Measurements from ENCODE around the gene PIGK.
"Not testable (repeated sequence)": the region's sequence is repeated elsewhere in the genome, so short reads cannot be mapped to it uniquely, and the experiment has no call there.

Gene PIGK

DNA sequence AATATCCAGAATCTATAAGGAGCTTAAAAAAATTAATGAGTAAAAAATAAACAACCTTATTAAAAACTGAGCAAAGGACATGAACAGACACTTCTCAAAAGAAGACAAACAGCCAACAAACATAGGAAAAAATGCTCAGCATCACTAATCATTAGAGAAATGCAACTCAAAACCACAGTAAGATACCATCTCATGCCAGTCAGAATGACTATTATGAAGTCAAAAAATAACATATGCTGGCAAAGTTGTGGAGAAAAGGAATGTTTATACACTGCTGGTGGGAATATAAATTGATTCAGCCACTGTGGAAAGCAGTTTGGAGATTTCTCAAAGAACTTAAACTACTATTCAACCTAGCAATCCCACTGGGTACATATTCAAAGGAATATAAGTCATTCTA, 25.3 kb downstream of the PIGK start:
- DNase-seq (ENCODE audit: low read depth in 2 of 2): no peak

DNA sequence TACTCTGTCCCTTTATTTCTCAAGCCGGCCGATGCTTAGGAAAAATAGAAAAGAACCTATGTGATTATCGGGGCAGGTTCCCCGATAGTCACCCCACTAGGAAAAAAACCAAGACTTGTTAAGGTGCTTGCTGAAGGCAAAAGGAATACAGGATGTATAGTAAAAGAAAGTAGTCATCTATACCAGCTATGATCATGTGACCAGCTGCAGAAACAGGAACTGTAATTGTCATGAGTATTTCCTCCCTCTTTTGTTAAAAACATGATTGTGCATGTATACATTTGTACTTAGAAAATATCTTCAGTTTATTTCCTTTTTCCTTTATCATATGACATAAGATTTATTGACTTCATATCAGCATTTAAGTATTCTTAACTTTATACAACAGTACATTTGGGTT, 30.5 kb downstream of the PIGK start:
- DNase-seq (ENCODE audit: low read depth in 2 of 2): no peak

DNA sequence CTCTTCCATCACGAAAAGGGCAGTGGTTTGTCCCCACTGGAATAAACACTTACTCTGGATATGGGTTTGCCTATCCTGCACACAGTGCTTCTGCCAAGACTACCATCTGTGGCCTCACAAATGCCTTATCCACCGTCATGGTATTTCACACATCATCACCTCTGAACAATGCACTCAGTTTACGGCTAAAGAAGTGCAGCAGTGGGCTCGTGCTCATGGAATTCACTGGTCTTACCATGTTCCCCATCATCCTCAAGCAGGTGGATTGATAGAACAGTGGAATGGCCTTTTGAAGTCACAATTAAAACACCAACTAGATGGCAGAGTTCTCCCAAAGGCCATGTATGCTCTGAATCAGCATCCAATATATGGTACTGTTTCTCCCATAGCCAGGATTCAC, 32.3 kb downstream of the PIGK start:
- DNase-seq (ENCODE audit: low read depth in 2 of 2): not testable (repeated sequence)

DNA sequence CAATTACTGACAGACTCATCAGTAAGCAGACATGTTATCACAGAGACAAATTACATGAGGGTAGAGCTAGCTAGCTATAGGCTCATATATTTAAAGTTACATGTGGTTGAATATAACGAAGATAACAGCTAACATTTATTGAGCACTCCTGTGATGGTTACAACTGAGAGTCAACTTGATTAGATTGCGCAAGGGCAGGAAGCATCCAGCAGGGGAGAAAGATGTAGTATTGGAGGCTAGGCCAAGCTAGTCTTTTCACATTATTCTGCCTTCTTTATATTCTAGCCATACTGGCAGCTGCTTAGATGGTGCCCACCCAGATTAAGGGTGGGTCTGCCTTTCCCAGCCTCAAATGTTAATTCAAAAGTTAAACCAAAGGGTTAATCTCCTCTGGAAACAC, 37.1 kb downstream of the PIGK start:
- DNase-seq (ENCODE audit: low read depth in 2 of 2): no peak

DNA sequence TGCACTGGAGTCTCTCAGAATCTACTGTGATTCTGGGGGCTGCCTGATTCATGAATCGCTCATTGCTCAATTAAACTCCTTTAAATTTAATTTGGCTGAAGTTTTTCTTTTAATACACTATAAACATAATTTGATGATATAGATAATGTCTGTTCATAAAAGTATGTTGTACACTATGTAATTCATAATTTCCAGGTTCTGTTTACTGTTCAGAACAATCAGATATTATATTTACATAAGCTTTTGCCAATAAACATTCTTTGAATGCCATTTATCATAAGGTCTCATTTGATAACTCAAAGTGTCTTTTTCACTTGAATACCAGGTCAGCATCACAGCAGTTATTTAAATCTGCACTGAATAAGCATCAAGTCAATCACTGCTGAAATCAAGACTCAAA, 39.6 kb downstream of the PIGK start:
- no peak for DNase-seq (ENCODE audit: low read depth in 2 of 2)

DNA sequence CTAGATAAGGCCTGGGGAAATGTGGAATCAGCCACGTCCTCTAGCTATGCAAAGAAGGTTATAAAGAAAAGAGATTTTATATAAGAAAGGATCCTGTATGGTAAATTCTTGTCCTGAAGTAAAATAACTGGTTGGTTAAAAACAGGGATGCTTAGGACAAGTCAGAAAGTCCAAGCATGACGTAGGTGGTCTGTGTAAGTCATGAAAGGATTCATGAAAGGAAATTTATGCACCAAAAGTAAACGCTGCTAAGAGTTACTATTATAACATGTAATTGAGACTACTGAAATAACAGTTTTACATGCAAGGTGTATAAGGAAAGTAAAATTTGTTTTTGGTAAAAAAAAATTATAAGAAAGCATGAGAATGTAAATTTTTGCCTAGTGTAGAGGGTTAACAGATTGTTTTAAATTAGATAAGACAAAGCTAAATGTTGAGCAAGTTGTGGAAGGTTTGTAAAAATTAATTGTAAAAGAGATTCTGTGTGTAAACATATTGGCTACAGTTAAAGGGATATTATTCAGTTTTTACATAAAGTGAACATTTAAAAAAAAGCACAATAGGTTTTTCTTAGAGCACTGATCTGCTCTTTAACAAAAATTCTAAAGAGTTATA, 43.9 kb downstream of the PIGK start:
- DNase-seq (ENCODE audit: low read depth in 2 of 2): no peak

DNA sequence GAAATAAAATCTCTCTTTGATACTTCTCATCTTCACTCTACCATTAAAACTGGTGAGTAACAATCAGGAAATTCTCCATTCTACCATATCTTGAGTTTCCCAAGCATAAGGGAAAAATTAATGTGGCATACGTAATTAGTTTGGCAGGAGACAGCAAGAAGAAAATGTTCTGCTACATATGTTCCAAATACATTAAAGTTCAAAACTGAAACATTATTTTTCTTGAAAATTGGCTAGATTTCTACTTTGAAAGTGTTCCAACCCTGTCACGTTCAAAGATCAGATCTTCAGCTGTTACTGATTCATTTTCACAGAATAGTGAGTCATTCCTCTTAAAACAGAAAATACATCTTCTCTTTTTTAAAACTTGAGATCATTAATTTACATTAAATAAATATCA, 48.5 kb downstream of the PIGK start:
- DNase-seq (ENCODE audit: low read depth in 2 of 2): no peak

DNA sequence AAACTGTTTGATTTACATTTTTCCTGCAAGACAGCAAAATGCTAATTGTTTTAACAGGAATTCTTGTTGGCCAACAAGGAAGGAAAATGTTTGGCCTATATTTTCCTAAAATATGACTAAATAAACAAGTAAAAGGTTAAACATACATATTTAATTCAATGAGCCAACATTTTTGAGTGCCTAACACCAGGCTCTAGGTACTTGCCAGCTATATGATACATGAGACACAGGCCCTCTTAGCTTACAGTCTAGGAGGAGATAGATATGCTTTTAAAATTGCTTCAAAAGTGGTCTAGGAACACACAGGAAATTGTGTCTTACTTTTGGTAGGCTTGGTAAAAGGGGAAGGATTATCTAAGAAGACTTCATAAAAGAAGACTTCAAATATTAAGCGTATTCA, 50.9 kb downstream of the PIGK start:
- DNase-seq (ENCODE audit: low read depth in 2 of 2): no peak

DNA sequence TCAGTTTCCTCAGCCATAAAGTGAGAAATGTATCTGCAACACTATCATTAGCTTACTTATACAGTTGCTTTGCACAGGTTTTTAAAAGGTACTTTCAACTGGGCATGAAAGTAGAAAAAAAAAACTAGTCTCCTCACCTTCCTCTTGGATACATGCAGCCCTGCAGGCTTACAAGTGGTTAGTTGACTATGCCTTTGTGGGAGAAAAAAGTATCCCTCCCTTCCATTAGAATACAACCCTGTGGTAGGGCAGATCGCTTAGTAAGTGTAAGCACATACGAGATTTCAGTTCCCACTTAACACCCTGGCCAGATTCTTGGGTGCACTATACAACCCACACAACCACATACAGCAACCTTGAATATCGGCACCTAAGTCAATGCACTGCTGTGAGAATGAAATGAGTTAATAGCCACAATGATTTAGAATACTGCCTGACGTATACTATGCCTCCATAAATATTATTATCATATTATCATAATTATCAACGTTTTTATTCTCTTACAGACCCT, 54.7 kb downstream of the PIGK start:
- DNase-seq (ENCODE audit: low read depth in 2 of 2): no peak

DNA sequence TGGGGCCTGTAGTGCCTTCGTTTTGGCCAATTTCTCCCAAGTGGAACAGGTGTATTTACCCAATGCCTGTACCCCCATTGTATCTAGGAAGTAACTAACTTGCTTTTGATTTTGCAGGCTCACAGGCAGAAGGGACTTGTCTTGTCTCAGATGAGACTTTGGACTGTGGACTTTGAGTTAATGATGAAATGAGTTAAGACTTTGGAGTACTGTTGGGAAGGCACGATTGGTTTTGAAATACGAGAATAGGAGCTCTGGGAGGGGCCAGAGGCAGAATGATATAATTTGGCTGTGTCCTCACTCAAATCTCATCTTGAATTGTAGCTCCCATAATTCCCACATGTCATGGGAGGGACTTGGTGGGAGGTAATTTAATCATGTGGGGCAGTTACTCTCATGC, 59.5 kb downstream of the PIGK start:
- DNase-seq (ENCODE audit: low read depth in 2 of 2): not testable (repeated sequence)

DNA sequence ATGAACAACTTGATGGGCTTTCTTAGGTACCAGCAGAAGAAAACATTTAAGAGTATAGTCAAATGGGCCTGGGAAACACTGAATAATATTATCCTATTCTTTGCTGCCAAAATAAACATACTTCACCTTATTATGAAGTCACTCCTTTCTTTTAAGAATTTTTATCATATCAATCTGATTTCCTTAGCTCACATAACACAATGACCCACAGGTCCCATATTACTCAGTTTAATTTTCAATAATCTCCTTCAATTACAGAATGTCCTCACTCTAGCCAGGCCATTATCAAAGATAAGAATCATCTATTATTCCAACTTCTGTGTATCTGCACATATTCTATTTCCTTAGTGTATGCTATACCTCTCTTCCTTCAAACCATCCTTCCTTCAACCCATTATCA, 63.0 kb downstream of the PIGK start:
- no peak for DNase-seq (ENCODE audit: low read depth in 2 of 2)

DNA sequence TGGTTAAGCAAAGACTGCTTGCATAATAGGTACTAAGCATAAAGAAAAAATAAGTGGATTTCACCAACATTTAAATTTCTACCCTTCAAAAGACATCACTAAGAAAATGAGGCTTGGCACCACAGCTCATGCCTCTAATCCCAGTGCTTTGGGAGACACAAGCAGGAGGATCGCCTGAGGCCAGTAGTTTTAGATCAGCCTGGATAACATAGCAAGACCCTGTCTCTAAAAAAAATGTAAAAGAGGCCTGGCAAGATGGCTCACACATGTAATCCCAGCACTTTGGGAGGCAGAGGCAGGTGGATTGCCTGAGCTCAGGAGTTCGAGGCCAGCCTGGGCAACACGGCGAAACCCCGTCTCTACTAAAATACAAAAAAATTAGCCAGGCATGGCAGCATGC, 73.0 kb downstream of the PIGK start:
- no peak for DNase-seq (ENCODE audit: low read depth in 2 of 2)

DNA sequence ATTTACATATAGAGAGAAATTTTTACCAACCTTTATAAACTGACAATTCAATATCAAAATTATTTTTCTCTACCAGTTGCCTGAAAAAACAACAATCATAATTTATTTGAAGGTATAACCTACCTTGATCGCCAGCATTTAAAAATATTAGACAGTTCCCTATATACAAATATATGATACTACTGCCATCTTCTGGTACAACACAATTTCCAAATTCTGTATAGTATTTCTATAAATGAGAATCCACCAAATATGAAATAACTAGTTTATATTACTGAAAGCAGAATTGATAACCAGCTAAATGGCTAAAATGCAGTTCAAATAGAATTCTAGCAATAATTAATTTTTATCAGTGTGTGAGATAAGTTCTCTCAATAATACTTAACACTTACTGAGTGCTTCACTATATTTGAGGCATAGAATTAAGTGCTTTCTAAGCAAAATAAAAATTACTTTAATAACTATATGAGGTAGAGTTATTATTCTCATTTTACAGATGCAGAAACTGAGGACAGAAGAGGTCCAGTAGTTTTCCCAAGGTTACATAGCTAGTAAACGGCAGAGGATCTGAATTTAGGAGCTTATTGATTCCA, 75.6 kb downstream of the PIGK start:
- no peak for DNase-seq (ENCODE audit: low read depth in 2 of 2)

DNA sequence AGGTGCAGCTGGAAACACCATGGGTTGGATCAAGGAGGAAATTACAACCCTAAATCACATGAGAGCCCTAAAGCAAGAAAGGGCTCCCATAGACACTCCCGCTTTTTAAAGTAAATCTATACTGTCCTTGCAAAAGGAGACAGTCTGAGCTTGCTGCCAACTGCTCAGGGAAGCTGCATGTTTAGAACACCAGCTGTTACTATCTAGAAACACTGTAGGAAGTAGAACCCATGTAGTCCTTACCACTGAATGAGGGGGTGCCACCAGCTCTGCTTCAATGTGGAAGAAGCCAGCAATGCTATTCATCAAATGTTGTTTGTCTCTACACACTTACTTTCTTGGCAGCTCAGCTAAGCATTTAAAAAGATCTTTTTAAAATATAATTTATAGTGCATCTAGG, 79.8 kb downstream of the PIGK start:
- DNase-seq (ENCODE audit: low read depth in 2 of 2): no peak

DNA sequence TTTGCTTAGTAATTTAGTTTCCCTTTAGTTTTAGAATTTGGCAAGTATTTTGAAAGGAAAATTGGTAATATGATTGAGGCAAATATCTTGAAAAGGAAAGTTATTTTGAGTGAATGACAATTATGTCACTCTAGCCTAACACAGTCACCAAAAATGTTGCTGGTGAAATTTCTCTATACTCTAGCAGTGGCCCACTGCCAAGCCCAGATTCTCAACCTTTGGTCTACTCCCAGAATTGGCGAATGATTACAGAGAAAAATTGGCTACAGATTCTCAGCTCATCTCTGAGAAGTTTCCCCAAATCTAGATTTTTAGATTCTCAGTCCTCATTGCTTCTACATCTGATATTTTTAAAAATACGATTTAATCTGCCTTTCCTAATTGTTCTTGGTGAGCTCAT, 84.9 kb downstream of the PIGK start:
- no peak for DNase-seq (ENCODE audit: low read depth in 2 of 2)

DNA sequence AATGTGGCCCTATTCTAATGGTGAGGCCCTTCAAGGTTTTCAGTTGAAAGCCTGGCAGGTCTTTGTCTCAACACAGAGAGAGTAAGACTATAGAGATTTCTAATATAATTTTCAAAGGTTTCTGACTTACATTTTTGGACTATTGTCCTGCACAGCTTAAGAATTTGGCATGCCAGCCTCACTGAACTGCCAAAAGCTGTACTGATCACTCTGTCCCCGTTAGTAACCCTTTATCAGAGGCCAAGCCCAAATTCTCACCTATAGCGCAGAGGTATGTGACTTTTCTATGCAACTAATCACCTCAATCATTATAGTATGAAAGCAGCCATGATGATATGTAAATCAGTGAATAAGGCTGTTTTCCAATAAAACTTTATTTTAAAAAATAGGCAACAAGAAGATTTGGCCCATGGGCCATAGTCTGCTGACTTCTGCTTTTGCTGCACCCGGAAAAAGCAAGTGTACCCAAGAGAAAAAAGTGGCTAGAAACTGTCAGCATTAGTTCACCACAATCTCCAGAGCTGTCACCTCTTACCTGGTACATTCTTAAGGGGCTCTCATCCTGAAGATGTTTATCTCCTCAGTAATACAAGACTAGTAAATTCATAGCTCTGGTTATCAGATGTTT, 85.4 kb downstream of the PIGK start:
- no peak for DNase-seq (ENCODE audit: low read depth in 2 of 2)

DNA sequence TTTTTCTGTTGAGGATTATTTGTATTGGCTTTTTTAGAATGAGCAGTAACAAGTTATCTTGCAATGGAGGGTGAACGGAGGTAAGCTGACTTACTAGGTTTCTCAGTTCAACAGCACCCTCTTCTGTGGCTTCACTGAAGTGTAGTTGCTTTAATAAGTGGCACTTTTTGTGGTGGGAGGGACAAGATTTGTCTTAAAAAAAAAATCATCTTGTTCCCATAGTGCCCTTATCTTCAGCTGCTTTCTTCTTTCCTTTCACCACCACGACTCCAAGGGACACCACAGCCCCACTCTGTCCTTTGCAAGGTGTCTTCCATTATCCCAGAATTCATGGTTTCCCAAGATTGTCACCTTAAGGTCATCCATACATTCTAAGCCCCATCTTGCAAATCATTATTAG, 92.9 kb downstream of the PIGK start:
- no peak for DNase-seq (ENCODE audit: low read depth in 2 of 2)

DNA sequence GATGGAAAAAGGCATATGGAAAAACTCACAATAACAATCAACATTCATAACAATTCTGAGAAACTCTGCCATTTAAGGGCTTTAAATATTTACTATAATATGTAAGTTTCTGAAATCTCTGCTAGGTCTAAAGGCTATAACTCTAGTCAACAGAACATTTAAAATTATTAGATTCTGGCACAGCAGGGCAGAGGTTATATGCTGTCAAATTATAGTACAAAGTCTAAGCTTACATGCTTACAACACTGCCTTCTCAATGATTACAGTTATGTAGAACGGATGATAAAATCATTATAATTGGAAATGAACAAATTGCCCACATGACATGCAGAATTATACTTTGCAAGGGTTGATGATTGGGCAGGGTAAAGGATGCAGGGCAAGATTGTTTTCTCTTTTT, 97.7 kb downstream of the PIGK start:
- DNase-seq (ENCODE audit: low read depth in 2 of 2): no peak

DNA sequence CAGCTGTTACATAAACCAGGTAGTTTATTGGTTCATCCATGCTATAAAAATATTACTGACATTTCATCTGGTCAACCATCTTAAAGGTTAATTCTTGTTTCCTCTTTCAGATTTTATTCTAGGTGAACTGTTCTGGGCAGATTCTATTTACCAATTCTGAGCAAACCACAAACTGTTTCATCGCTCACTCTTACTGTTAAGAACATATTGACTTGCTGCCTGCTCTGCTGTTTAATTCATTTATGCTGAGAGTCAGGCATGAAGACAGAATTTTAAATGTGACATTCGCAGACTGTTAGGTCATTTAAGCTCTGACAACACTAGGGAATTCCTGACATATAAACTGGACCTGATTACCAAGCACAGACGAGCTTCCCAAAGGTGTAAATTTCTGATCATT, 98.3 kb downstream of the PIGK start:
- DNase-seq (ENCODE audit: low read depth in 2 of 2): no peak

DNA sequence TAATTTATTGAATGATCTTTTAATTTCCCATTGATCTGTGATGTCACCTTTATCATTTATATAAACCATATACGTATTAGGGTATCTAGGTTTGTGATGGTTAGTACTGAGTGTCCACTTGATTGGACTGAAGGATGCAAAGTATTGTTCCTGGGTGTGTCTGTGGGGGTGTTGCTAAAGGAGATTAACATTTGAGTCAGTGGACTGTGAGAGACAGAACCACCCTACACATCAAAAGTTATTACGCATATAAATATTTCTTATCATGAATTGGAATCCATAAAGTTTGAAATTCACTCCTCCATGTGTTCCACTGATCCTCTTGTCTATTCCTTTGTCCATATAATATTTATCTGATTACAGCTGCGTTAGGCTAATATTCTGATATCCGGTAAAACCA, 100.5 kb downstream of the PIGK start:
- DNase-seq (ENCODE audit: low read depth in 2 of 2): no peak

DNA sequence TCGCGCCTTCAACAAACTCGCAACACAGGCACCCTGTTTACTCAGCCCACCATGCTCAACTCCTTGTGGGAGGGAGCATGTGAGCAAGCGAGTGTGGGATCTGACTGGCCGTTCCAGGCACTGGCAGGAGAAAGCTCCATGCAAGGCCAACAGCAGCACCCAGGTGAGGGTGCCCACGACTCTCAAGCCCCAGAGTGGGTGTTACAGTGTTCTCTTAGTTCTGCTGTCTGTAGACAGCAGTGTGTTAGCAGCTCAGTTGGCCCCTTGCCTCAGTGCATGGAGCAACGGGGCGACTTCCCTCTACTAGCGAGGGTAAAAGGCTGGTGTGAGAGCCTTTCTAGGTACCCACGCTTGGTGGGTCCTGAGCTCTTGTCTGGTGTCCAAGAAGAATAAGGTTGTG, 114.6 kb downstream of the PIGK start:
- DNase-seq (ENCODE audit: low read depth in 2 of 2): no peak

DNA sequence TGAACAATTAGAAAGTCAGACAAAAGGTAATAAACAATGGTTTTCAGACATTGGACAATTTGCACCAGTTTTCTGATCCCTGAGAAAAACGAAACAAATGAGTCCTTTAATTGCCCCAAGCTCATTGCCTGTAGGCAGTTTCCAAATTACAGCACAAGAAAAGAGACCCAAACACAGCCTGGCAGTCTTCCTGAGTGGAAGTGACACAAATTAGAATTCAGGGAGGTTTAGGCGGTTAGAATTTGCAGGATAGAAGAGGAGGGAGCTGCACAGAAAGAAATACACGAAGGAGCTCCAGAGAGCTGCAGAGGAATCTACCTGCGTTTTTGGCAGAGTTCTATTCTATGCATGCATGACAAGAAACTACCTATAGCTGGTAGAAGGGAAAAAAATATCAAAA, 115.7 kb downstream of the PIGK start:
- no peak for DNase-seq (ENCODE audit: low read depth in 2 of 2)

DNA sequence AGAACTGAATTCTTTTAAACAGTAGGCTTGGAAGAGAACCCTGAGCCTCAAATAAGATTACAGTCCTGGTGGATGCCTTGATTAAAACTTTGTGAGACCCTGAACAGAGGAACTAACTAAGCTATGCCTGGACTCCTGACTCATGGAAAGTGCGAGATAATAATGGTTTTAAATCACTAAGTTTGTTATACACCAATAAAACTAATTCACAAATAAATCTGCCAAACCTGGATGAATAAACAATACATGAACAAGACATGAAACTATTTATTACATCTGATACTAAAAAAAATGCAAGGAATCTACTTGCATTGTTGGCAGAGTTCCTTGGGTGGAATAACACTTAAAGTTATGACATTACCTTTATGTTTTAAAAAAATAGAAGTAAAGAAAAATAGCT, 118.4 kb downstream of the PIGK start:
- DNase-seq (ENCODE audit: low read depth in 2 of 2): no peak
